ENCODE data around the gene MUC4.

DNA sequence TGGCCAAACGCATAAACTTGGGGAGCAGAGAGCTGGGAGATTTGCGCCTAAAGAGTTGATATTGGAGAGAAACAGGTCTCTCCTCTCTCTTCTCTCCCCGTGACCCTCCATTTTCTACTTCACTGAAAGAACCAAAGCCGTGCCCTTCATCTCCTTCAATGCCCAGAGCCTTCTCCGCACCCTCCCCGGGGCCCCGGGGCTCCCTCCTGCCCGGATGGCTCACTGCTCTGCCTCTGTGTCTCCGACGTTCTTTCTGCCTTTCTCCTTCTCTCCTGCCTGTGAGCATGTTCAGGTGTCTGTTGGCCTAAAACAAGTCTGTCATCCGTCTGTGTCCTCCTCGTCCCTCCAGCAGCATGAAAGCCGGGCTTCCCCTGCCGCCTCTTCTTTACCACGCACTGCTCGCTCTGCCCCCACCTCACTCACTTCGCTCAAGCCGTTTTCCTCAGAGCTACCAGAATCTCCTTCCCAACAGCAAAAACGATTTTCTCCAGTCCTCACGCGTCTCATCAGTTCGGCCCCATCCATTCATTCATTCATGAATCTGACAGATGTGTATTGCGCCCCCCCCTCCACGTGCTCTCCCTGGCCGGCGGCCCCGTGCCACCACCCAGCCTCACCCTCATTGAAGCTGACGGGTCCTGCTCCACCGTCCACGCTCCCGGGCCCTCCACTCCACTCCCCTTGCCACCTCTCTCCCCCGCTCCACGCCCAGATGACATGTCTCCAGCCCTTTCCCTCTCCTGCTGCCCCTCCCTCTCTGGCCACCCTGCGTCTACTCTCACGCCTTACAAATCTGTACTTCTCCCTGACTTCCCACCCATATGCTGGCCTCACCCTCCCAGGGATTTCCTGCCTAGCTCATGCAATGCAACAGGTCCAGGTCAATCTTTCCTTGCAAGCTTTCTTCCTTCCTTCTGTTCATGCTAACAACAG is 10.2 kb downstream of the MUC4 start:
- TF ChIP-seq, protein P1, sequence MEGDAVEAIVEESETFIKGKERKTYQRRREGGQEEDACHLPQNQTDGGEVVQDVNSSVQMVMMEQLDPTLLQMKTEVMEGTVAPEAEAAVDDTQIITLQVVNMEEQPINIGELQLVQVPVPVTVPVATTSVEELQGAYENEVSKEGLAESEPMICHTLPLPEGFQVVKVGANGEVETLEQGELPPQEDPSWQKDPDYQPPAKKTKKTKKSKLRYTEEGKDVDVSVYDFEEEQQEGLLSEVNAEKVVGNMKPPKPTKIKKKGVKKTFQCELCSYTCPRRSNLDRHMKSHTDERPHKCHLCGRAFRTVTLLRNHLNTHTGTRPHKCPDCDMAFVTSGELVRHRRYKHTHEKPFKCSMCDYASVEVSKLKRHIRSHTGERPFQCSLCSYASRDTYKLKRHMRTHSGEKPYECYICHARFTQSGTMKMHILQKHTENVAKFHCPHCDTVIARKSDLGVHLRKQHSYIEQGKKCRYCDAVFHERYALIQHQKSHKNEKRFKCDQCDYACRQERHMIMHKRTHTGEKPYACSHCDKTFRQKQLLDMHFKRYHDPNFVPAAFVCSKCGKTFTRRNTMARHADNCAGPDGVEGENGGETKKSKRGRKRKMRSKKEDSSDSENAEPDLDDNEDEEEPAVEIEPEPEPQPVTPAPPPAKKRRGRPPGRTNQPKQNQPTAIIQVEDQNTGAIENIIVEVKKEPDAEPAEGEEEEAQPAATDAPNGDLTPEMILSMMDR (IDR thresholded peaks at IDR 0.05 in 2 of 3, conservative IDR thresholded peaks at IDR 0.05 in 1 of 3; ENCODE audit: insufficient read depth in 2 of 3, low read depth in 1 of 3, low read length in 3 of 3) = no peak
- no peak for TF ChIP-seq SMAD4 (CRISPR knock-in tag; conservative IDR thresholded peaks at IDR 0.05)
- TF ChIP-seq JUN (IDR thresholded peaks at IDR 0.05; ENCODE audit: borderline replicate concordance, low read depth, low read length) = no peak
- no peak for TF ChIP-seq JUN (CRISPR knock-in tag; IDR thresholded peaks at IDR 0.05; ENCODE audit: borderline replicate concordance)
- TF ChIP-seq, protein P2, sequence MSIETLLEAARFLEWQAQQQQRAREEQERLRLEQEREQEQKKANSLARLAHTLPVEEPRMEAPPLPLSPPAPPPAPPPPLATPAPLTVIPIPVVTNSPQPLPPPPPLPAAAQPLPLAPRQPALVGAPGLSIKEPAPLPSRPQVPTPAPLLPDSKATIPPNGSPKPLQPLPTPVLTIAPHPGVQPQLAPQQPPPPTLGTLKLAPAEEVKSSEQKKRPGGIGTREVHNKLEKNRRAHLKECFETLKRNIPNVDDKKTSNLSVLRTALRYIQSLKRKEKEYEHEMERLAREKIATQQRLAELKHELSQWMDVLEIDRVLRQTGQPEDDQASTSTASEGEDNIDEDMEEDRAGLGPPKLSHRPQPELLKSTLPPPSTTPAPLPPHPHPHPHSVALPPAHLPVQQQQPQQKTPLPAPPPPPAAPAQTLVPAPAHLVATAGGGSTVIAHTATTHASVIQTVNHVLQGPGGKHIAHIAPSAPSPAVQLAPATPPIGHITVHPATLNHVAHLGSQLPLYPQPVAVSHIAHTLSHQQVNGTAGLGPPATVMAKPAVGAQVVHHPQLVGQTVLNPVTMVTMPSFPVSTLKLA (conservative IDR thresholded peaks at IDR 0.05) = no peak
- TF ChIP-seq MAFF (IDR thresholded peaks at IDR 0.05; ENCODE audit: low read length) = no peak
- TF ChIP-seq, protein P3, sequence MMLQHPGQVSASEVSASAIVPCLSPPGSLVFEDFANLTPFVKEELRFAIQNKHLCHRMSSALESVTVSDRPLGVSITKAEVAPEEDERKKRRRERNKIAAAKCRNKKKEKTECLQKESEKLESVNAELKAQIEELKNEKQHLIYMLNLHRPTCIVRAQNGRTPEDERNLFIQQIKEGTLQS (IDR thresholded peaks at IDR 0.05) = no peak
- TF ChIP-seq, protein P3 (CRISPR knock-in tag; conservative IDR thresholded peaks at IDR 0.05) = no peak
- no peak for TF ChIP-seq EP300 (IDR thresholded peaks at IDR 0.05; ENCODE audit: low read length)

Data from K562 (cell line).